Mammary epithelial cell (primary cell): ENCODE data around the gene DNAJC13.

Experiments
- EZH2 ChIP-seq: IDR thresholded peaks from 2 replicates; pipeline ENCODE4 v1.6.1; 2012; ENCODE audit warnings: low read length, inconsistent platforms, borderline replicate concordance
- TF ChIP-seq, protein P1 (sequence below), 2 donors: IDR thresholded peaks in 1 of 2; conservative IDR thresholded peaks in 1 of 2; 2 replicates each; pipeline ENCODE4 v1.5.1; 2011 to 2012; ENCODE audit warnings: inconsistent platforms in 2 of 2, low read length in 2 of 2, mild to moderate bottlenecking in 2 of 2, control low read depth in 1 of 2, low read depth in 1 of 2; ENCODE audit not compliant: insufficient read depth in 1 of 2; ENCODE audit errors: extremely low read depth in 1 of 2

DNA sequence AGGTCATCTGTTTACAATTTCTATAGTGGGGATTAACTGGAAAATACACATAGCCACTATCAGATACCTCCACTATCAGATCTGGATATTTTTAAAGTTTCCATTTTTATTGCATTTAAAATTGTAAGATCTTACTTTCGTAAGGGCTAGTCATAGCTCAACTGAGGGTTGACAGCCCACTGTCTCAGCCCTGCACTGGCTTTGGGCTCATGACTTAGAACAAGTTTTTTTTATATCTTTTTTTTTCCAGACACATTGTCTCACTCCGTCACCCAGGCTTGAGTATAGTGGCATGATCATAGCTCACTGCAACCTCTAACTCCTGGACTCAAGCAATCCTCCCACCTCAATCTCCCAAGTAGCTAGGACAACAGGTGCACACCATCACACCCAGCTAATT lies 48.8 kb upstream of the DNAJC13 start:
- TF ChIP-seq, protein P1, sequence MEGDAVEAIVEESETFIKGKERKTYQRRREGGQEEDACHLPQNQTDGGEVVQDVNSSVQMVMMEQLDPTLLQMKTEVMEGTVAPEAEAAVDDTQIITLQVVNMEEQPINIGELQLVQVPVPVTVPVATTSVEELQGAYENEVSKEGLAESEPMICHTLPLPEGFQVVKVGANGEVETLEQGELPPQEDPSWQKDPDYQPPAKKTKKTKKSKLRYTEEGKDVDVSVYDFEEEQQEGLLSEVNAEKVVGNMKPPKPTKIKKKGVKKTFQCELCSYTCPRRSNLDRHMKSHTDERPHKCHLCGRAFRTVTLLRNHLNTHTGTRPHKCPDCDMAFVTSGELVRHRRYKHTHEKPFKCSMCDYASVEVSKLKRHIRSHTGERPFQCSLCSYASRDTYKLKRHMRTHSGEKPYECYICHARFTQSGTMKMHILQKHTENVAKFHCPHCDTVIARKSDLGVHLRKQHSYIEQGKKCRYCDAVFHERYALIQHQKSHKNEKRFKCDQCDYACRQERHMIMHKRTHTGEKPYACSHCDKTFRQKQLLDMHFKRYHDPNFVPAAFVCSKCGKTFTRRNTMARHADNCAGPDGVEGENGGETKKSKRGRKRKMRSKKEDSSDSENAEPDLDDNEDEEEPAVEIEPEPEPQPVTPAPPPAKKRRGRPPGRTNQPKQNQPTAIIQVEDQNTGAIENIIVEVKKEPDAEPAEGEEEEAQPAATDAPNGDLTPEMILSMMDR (conservative IDR thresholded peaks at IDR 0.05 in 1 of 2, IDR thresholded peaks at IDR 0.05 in 1 of 2; ENCODE audit: extremely low read depth in 1 of 2, insufficient read depth in 1 of 2, low read depth in 1 of 2, low read length in 2 of 2) = no peak
- no peak for TF ChIP-seq EZH2
